Esophagus (tissue), 2 donors: ENCODE results near the gene CEP104. TPM values are rescaled to one million over a fixed set of nuclear protein-coding genes. Genes with fewer than 3 reads are reported as not detected.

Source experiments
- H3K27ac ChIP-seq, 2 donors: one replicate each; pipeline ENCODE4 v1.5.1; 2013; ENCODE audit warnings: low read depth in 2 of 2, mild to moderate bottlenecking in 2 of 2, inconsistent platforms in 1 of 2, low read length in 1 of 2, moderate library complexity in 1 of 2
- H3K27me3 ChIP-seq, 2 donors: one replicate each; pipeline ENCODE4 v1.6.1; 2013; ENCODE audit warnings: low read length in 2 of 2, control low read depth in 1 of 2, mild to moderate bottlenecking in 1 of 2; ENCODE audit not compliant: insufficient read depth in 2 of 2, control insufficient read depth in 1 of 2
- H3K36me3 ChIP-seq, 2 donors: one replicate each; pipeline ENCODE4 v1.6.1; 2013; ENCODE audit warnings: low read length in 1 of 2; ENCODE audit not compliant: control insufficient read depth in 2 of 2, insufficient read depth in 2 of 2
- H3K4me1 ChIP-seq, 2 donors: one replicate each; pipeline ENCODE4 v1.6.1; 2013; ENCODE audit warnings: low read length in 1 of 2; ENCODE audit not compliant: control insufficient read depth in 2 of 2, insufficient read depth in 2 of 2
- H3K4me3 ChIP-seq, 2 donors: one replicate each; pipeline ENCODE4 v1.5.1; 2013; ENCODE audit warnings: low read length in 2 of 2, mild to moderate bottlenecking in 2 of 2, low read depth in 1 of 2, moderate library complexity in 1 of 2
- H3K9me3 ChIP-seq, 2 donors: one replicate each; pipeline ENCODE4 v1.6.1; 2013; ENCODE audit warnings: mild to moderate bottlenecking in 2 of 2, low read depth in 1 of 2, low read length in 1 of 2, moderate library complexity in 1 of 2; ENCODE audit not compliant: control insufficient read depth in 2 of 2, insufficient read depth in 1 of 2
- WGBS, 2 donors: extraction: QIAGEN DNeasy Blood & Tissue Kit; methylation state at CpG; one replicate each; pipeline ENCODE4 v1.1.7; 2013; 5-methylcytosine and 5-hydroxymethylcytosine counted together
- polyA plus RNA-seq, 2 donors: library from polyadenylated mRNA; stranded (reverse); fragments of 200-250 nt; gene quantifications; one replicate each; pipeline ENCODE4 v1.2.3, GENCODE V29; 2013
- donor health status: healthy with polysubstance abuse.
- donor health status: Bipolar disorder and iron deficiency.

Gene CEP104
- polyA plus RNA-seq, 2 donors: 6.6 to 7.0 TPM

DNA sequence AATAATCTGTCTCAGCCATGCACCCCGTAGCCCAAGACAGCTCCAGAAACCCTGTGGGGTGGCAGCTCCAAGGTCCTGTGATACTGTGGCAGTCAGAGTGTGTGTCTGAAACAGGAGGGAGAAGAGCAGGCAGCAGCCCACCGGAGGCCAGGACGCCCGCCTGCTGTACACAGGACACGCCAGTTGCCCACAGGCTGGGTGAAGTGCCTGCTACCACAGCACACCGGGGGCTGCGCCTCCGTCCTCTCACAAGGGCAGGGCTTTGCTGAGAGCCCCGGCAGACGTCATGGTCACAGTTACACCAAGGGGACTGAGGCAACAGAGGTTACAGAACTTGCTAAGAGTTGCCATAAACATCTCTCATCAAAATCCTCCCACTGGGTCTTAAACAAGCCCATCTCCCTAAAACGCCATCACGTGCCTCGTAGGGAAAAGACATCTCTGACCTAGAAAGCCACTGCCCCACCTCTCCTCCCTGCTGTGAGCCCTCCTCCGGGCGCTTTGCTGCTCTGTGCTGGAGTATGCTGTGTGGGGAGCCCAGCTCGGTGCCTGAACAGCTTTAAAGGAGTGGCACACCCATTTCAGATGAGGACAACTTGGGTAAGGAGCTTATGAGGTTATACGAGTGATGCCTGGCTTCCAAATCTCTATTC is 37.7 kb upstream of the CEP104 start:
- no peak overlapping the region for H3K27ac ChIP-seq
- H3K4me1 ChIP-seq: peaks cover 0 to 3% of the 10 kb centered on the region in 2 donors
- H3K4me3 ChIP-seq: no peak overlapping the region
- 91 to 94% methylated on average over 17 of the region's 17 CpGs for WGBS, 2 donors
- H3K9me3 ChIP-seq: no peaks in the 10 kb centered on the region
- peaks cover 13 to 14% of the 10 kb centered on the region in 2 donors for H3K36me3 ChIP-seq
- H3K27me3 ChIP-seq: no peaks in the 10 kb centered on the region

DNA sequence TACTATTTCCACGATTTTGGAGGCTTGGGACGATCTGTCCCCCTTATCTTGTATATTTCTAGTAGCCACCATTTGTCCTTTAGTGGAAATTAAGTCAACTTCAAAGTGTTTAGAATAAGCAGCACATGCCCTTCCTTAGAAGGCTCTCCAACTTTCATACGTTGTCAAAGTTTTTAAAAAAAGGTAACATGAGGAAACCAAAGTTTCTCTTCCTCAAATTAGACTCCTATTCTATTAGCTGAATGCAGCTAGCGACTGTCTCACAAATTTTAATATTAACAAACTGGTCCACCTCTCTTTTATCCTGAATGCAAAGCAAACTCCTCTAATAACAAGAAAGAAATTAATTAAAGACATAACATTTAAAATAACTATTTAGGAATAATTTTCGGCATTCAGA is 36.2 kb upstream of the CEP104 start:
- Histone ChIP-seq H3K9me3 (no peaks in the 10 kb centered on the region), H3K4me3 (no peak overlapping the region), H3K27ac (no peak overlapping the region), H3K4me1 (no peaks in the 10 kb centered on the region), H3K36me3 (peaks cover 14 to 17% of the 10 kb centered on the region in 2 donors), H3K27me3 (no peaks in the 10 kb centered on the region)
- WGBS, 2 donors: 77 to 81% methylated on average over 5 of the region's 5 CpGs

- H3K4me3 ChIP-seq: no peak overlapping the region
- no peaks in the 10 kb centered on the region for H3K9me3 ChIP-seq
- 46 to 62% methylated on average over 14 of the region's 14 CpGs for WGBS, 2 donors
- no peaks in the 10 kb centered on the region for H3K4me1 ChIP-seq
- no peaks in the 10 kb centered on the region for H3K27me3 ChIP-seq
- H3K27ac ChIP-seq: no peak overlapping the region
- peaks cover 14 to 18% of the 10 kb centered on the region in 2 donors for H3K36me3 ChIP-seq
Measured at GRCh38 chr1:3892748-3893147, 35.7 kb upstream of the CEP104 start.

- H3K36me3 ChIP-seq: peaks cover 16 to 22% of the 10 kb centered on the region in 2 donors
- WGBS, 2 donors: 86 to 88% methylated on average over 17 of the region's 17 CpGs
- H3K27me3 ChIP-seq: no peaks in the 10 kb centered on the region
- no peaks in the 10 kb centered on the region for H3K9me3 ChIP-seq
- no peaks in the 10 kb centered on the region for H3K4me1 ChIP-seq
- no peak overlapping the region for H3K27ac ChIP-seq
- no peak overlapping the region for H3K4me3 ChIP-seq
Measured at GRCh38 chr1:3891329-3891865, 34.4 kb upstream of the CEP104 start.

GRCh38 chr1:3890389-3891328 is 33.6 kb upstream of the CEP104 start:
- Histone ChIP-seq H3K9me3 (no peaks in the 10 kb centered on the region), H3K4me3 (no peak overlapping the region), H3K27me3 (no peaks in the 10 kb centered on the region), H3K27ac (no peak overlapping the region), H3K4me1 (no peaks in the 10 kb centered on the region), H3K36me3 (peaks cover 16 to 24% of the 10 kb centered on the region in 2 donors)
- 77 to 81% methylated on average over 26 of the region's 26 CpGs for WGBS, 2 donors

DNA sequence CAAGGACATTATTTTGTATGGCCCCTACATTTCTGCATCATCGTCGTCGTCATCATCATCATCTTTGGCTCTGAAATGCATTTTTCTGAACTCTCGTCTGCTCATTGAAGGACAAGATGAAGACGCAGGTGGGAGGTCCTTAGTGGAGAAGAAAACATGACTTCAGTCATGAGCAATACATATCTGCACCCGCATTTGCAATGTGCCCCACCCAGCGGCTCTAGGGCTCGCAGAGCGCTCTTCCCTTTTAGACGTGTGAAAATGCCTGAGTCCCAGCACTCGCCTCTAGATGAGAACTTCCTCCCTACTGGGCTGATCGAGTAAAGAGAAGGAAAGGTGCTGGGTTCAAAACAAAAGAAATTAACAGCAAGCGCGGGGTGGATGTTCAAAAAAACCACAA is 32.9 kb upstream of the CEP104 start:
- Histone ChIP-seq H3K27me3 (no peaks in the 10 kb centered on the region), H3K36me3 (peaks cover 16 to 27% of the 10 kb centered on the region in 2 donors), H3K27ac (no peak overlapping the region), H3K9me3 (no peaks in the 10 kb centered on the region), H3K4me1 (no peaks in the 10 kb centered on the region), H3K4me3 (no peak overlapping the region)
- 87 to 90% methylated on average over 14 of the region's 14 CpGs for WGBS, 2 donors

DNA sequence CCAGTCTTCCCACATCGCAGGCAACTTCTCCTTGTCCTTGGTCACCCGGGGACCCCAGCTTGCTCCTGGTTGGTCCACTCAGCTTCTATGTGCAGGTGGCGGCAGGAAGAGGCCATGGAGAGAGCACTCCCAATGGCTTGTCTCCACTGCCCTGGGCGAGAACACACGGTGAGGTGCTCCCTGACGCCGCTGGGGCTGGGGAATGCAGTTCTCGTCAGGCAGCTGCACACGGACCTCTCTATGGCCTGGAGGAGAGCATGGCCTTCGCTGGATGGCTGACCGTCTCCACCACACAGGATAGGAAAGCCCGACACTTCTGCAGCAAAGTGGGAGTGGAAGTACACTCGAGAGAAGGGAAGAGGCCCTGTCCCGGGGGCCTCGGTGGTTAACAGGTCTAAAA is 31.3 kb upstream of the CEP104 start:
- no peak overlapping the region for H3K27ac ChIP-seq
- H3K4me1 ChIP-seq: no peaks in the 10 kb centered on the region
- 90 to 93% methylated on average over 15 of the region's 15 CpGs for WGBS, 2 donors
- no peak overlapping the region for H3K4me3 ChIP-seq
- no peaks in the 10 kb centered on the region for H3K27me3 ChIP-seq
- no peaks in the 10 kb centered on the region for H3K9me3 ChIP-seq
- H3K36me3 ChIP-seq: peaks cover 13 to 32% of the 10 kb centered on the region in 2 donors

DNA sequence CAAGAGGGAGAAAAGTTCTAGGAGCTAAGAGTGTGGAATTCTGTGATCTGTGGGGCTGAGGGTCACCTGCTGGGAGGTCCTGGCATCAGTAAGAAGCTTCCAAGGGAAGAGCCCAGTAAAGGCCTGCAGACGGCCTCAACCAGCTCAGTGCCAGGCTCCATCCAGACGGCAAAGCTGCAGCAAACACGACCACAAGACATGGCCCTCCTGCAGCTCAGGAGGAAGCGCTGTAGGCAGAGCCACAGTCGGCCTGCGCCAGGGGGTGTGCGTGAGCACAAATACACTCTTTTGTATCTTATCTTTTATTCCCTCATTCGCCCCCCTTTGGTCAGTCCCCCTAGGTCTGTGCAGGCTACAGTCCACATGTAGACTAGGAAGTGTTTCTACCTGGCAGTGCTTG is 29.7 kb upstream of the CEP104 start:
- H3K36me3 ChIP-seq: peaks cover 13 to 32% of the 10 kb centered on the region in 2 donors
- H3K9me3 ChIP-seq: no peaks in the 10 kb centered on the region
- H3K4me1 ChIP-seq: no peaks in the 10 kb centered on the region
- no peak overlapping the region for H3K27ac ChIP-seq
- no peaks in the 10 kb centered on the region for H3K27me3 ChIP-seq
- H3K4me3 ChIP-seq: no peak overlapping the region
- WGBS, 2 donors: 89 to 91% methylated on average over 8 of the region's 8 CpGs

GRCh38 chr1:3886106-3886670 is 29.2 kb upstream of the CEP104 start:
- H3K27ac ChIP-seq: no peak overlapping the region
- 89% methylated on average over 15 of the region's 15 CpGs for WGBS, 2 donors
- peaks cover 10 to 32% of the 10 kb centered on the region in 2 donors for H3K36me3 ChIP-seq
- no peaks in the 10 kb centered on the region for H3K27me3 ChIP-seq
- no peaks in the 10 kb centered on the region for H3K4me1 ChIP-seq
- no peak overlapping the region for H3K4me3 ChIP-seq
- H3K9me3 ChIP-seq: no peaks in the 10 kb centered on the region
